HK-2 (cell line): ENCODE results near the gene COMMD2.

Experiments used
- DNase-seq: peaks from one replicate; pipeline ENCODE4 v3.0.0-alpha.2; 2018; ENCODE audit not compliant: unreplicated experiment

Gene COMMD2

DNA sequence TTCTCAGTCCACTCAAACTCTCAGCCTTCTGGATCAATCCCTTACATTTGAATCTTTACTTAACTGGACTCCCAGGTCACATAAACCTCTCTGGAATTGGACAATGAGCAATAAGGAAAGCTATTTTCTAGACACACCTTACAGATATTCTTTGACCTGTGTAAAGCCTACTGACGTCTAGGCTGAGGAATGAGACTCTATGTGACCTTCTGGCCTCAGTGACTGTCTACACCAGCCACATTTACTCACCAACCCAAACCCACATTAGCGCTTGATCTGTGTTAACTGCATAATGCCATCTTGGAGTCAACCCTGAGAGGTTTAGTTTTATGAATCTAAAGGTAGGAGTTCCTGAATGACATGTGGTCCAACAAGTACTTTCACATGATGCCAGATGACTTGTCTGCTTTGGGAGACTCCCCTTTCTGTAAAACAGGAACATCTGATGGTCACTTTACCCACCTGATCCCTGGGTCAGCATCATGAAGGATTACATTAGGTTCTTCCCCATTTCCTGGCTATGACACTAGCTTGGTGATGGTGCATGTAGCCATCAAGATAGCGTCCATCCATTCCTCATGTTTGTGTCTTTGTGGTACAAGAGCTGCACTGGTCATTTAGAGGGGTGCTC is 11.4 kb upstream of the COMMD2 start:
- DNase-seq = no peak

DNA sequence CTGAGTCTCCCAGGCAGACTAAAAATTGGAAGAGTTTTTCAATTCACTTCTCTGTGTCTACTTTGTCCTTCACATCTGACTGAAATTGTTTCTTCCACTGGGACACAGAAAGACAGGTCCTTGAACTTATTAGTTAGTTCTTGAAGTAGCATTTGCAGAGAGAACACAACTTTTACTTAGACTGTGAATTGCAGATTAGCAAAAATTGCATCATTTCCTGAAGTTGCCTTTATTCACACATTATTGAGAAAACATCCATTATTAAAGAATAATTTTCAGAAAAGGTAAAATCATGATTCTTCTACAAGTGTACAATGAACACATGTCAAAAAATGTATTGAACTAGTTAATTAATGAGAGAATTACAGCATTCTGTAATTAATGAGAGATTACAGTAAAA is 1.4 kb upstream of the COMMD2 start:
- DNase-seq = no peak

DNA sequence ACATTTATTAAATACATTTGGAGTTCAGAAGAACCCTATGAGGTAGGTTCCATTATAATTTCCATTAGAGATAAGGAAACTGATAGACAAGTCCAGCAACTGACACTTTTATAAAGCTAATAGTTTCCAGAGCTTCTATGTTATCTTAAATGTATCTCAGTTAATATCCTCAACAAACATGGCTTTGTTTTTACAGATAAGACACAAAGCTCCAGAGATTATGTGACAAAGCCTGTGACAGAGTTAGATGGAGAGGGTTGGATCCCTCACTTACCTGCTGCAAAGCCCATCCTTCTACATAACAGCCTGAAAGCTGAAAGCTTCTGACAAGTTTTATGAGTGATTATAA is 473 bp upstream of the COMMD2 start:
- DNase-seq = no peak

DNA sequence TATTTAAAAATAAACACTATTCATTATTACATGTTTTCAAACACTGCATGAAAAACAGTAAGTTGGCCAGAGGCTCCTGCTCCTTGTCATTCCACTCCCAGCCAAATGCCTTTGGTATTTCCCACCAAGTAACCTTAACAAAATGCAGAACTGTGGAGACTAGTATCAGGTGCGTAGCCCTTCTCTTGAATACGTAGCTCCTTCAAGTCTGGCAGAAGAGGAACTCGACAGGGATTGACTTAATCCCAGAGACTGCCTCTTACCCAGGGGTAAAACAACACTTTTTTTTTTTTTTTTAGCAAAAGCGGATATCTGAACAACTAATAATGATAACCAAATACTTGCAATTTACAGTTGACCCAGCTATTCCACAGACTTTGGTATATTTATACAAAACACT is 738 bp downstream of the COMMD2 start:
- no peak for DNase-seq

DNA sequence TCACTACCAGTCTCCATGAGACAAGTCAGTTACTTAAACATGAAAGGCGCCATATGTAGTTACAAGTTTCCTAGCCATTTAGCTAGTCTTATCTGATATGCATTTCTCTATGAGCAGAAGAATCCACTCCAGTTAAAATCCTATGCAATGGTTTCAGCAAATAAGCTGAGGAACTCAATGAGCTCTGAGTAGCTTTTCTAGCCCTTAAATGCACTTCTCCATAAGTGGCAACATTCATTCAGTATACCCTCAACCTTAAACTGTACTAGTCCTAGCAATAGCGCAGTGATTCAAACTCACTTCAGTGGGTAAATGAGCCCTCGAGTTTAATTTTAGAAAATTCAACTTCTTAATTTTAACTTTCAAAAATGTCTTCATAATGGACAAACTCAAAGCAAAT is 7.7 kb downstream of the COMMD2 start:
- DNase-seq = no peak

DNA sequence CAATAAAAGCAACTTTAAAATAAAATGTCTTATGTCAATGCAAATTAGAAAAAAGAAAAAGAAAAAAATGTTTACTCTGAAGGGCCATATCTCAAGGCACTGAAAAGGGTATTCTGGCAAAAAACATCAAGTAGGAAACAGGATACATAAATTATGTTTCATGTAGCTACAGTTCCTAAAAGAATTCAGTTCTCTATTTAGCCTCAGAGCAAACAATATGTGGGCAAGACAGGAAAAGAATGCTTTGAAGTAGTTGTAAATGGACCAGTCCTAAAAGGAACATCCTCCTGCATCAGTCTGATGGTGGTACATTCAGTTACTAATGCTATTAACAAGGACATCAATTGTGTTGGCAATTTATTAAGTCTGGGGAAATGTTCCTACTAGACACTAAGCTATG is 8.1 kb downstream of the COMMD2 start:
- DNase-seq = no peak

DNA sequence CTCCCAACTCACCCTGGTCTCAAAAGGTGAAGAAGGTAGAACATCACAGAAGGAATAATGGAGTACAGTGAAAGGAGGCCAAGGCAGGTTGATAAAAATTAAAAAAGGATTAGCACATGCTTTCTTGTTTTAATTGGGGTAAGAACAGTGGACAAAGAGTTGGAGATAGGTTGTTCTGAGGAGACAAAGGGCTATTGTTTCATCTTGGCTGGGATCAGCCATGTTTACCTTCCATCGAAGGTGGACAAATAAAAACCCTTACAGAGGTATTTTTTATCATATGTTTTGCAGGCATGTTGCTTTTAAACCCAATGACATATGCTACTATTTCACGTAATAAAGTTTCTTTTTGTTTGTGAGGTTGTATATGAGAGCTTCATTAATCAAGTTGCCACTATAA is 12.9 kb downstream of the COMMD2 start:
- no peak for DNase-seq

DNA sequence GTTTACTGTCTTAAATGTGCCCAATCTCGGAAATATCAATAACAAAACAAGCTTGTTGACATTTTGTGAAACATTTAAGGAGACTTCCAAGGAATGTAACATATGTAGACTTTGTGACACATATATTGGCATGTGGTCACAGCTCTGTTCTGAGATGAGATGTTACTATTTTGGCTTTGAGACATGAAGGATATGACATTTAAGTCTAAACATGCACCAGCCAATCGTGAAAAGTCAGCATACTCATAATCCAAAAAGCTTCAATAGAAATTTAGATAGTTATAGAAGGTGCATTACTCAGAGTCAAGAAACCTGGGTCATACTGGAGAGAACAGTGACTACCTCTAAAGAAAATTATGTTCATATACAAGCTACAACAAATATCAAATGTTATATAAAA is 13.4 kb downstream of the COMMD2 start:
- DNase-seq = no peak

DNA sequence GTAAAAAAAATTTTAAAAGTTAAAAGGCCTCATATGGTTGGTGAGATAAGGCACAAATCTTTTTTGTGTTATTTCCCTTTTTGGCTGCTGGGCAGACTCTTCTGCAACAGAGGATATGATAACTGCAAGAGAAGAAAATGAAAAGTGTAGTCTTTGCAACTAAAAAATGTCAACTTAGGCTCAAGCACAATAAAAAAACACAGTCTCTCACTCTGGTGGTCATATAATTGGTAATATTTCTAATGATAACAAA is 15.4 kb downstream of the COMMD2 start:
- DNase-seq = no peak

DNA sequence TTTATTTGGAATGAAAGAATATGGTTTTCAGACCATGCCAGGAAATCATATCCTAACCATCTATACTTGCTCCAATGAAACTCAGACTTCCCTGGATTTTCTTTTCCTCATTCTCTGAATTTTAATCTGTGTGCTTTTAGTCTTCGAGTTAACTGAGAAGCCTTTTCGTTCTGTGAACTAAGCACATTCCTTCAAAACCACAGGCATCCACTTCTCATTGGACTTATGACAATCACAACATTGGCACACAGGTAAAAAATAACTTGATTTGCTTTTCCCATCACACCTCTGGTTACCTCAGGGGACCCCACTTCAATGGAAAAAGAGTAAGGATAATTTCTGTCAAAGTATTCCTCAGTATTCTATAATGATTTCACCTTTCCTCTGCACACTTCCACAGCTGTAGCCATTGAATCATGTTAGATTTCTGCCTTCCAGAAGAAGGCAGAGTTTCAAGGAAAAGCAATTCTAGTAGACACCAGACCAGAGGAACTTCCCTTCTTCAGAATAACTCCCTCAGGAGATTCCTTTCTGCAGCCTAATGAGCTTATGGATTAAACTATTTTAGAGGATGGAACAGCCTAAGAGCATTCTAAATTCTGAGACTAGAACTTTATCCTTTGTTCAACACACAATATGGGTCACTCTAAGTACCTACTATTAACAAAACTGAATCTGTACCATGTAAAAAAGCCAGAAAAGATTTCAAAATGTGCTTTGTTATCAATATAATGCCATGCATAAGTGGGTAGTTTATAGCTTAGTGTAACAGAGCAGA is 15.9 kb downstream of the COMMD2 start:
- peak; percentile 14 for DNase-seq

DNA sequence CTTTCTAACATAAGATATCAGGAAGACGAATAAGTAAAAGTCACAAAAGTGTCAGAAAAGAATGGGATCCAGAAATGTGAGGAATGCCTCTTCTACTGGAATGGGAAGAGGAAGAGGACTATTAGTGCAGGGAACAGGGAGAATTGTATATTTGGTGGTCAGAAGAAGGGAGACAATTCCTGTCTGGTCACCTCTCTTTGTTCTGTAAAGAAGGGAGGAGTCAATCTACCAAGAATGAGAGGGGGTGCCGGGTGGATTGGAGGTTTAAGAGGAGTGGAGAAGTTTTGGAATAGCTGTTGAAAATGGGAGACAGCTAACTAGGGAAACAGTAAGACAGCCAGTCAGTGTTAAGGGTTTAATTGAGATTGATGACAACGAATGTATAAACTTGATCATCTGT is 20.1 kb downstream of the COMMD2 start:
- no peak for DNase-seq

DNA sequence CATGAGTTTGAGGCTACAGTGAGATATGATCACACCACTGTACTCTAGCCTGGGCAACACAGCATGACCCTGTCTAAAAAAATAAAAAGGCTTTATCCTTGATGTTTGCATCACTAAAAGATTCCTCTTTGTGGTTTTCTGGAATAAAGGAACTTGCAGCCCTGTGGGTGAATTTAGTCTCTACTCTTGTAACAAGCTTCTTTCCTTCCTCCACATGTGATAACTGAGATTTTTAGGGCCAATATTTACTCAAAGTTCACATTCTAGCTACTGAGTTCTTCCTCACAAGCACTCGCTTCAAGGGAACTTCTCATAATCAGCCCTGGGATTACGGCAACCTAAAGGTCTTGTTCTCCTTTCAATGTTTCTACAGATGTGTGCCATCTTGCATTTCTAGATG is 24.6 kb downstream of the COMMD2 start:
- no peak for DNase-seq

DNA sequence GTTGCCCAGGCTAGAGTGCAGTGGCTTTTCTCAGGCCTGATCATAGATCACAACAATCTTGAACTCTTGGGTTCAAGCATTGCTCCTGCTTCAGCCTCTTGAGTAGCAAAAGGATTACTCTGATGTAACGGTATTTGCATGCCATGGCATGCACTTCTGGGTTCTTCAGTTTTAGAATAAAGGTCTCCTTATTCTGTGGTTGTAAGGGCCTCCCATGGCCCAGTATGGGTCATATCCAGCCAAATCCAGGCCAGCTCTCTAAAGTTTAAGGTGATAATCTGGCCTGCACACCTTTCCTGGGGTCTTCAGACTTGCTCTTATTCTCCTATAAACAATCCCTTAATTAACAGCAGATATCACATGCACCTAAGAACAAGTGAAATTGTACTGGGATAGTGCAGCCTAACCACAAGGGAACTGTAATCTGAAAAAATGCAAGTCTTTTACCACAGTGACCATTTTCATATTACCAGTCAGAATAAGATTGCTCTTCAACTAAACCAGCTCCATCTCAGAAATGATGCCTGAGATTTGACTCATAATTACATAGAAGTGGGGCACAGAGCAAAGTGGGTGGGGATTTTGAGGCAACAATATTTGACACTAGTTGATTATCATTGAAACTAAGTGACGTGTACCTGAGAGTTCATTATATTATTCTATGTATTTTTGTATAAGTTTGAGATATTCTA is 25.4 kb downstream of the COMMD2 start:
- DNase-seq = no peak

DNA sequence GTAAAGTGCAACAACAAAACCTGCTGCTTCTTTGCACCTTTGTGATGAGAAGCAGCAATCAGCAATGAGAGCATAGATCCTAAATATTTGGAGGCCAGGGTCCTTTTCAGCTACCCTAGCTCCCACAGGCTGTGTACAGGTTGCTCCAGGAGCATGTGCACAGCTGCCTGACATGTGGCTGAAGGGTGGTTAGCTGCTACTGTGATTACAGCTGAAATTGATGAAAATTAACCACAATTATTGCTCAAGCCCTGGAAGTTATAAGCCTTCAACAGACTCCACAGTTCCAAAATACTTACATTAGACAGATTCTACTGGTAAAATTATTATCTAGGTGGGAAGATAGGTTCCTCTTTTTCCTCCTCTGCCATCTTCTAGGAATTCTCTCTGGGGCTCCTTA is 28.5 kb downstream of the COMMD2 start:
- no peak for DNase-seq

DNA sequence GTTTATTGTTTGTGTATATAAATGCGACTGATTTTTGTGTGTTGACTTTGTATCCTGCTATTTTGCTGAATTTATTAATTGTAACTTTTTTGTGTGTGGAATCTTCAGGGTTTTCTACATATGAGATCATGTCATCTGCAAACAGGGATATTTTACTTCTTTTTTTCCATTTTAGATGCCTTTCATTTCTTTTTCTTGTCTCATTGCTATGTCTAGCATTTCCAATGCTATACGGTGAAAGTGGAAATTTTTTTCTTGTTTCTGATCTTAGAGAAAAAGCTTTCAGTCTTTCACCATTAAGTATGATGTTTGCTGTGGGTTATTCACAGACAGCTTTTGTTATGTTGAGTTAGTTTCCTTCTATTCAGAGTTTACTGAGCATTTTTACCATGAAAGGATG is 31.4 kb downstream of the COMMD2 start:
- no peak for DNase-seq

DNA sequence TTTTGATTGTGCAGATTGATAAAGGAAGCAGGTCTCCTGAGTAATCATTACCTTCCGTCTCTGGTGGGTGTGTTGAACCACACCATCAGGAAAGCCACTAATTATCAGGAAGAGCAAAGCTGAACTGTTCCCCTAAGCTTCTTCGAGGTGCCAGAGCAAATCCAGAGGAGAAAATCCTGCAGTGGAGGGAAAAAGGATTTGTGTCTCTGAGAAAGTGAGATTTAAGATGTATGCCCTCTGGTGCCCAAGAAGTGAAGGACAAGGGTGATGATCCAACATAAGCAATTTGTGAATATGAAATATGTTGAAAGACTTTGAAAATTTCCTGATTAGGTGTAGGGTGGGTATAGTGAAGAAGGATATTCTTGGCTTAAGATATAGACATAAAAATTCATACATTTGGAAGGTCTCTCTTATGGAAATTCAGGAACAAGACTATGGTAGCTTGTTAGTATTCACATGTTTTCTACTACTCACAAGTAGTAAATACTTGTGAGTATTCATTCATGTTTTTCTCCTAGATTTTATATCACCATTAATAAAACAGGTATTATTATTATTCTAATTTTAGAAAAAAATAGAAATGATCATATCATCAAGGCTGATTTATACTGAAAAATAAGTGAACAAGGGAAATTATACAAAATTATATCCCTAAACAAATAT is 34.8 kb downstream of the COMMD2 start:
- peak; percentile 37 for DNase-seq

DNA sequence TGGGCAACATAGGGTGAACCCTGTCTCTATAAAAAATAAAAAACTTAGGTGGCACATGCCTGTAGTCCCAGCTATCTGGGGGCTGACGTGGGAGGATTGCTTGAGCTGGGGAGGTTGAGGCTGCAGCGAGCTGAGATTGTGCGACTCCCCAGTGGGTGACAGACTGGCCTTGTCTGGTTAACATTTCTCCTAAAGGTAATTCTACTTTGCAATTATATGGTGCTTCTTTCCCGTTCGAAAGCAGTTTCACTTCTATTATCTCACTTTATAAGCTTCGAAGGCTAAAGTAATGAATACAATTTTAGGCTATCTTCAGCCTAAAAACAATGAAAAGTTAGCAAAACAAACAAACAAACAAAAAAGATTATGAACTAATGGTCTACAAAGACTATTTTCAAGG is 35.3 kb downstream of the COMMD2 start:
- no peak for DNase-seq

DNA sequence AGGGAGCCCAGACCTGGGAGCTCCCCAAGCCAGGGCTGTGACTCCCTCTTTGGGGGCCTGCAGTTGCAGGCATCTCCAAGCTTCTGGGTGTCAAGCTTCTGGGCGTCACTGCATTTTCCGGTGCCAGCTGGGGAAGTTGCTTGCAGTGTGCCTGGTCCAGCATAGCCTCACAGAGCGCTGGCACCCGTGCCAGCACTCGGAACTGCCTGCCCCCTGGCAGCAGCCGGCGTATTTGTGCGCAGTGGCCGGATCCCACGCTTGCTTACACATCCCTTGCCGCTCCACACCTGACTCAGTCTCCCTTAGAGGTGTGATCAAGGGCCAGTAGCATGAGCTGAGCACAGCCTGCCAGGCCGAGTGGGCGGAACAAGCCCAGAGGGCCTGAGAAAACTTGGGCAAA is 37.0 kb downstream of the COMMD2 start:
- no peak for DNase-seq

DNA sequence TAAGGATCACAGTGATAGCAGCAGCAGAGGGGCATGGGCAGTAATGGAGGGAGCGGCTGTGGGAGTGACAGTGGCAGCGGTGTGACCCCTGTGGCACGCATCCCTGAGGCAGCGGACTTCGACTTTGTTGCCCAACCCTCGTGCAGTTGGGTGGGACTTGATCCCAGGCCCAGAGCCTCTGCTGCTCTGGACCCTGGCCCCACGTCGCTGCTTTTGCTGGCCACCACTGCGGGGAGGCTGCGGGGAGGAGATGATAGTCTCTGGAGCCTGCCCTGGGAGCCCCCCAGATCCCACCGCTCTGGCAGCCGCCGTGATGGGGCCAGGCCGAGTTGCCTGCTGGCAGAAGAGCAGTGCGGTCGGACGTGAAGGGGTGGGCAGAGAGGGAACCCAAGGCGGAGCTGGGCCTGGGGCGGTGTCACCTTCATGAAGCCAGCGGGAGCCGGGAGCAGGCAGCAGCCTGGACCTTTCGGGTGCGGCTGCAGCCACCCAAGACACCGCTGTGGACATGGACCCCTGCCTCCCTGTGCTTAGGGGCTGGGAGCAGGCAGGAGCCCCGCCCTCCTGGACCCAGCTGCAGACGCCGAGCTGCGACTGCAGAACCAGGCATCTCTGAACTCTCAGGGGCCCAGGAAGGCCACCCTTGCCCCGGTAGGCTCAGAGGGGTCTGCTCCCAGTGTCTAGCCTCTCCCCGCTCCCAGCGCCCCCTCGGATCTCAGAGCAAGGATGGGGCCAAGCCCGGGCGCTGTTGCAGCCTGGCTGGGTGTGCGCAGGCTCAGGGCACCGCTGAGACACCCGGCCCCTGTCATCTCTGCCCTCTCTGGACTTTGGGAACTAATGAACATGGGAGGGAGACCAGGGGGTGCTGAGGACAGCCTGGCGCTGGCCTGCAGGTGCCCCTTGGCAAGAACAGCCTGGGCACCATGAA is 38.3 kb downstream of the COMMD2 start:
- no peak for DNase-seq

DNA sequence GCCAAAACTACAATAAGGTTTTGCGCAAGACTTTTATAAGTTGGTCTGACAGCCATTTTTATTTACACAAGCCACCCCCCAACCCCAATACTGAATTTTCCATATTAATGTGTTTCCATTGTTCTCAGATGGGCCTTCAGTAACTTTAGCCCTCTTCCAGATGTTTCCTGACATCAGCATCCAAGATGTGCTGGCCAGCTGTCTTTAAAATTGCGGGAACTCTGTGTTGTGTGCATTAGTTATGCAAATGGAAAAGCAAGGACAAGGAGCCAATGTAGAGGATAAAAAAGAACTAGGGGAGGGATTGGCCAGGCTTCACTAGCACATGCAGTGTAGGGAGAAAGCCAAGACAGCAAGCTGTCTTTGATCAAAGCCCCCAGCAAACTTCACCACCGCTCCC is 45.4 kb downstream of the COMMD2 start:
- DNase-seq = no peak

DNA sequence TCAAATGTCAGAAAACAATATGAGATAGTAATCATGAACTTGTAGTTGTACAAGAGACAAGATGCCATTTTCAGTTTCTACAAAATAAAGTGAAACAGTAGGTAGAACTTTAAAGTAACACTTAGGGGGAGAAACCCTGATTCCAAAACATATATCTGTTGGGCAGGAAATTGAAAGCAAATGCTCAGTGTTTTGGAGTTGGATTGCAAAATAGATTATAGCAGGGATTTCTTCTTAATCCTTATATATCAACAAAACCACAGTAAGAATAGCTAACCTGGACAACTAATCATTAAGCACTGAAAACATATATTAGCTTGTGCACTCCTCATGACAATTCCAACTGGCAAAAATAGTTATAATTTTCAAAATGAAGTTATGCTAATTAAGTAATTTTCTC is 46.9 kb downstream of the COMMD2 start:
- no peak for DNase-seq

DNA sequence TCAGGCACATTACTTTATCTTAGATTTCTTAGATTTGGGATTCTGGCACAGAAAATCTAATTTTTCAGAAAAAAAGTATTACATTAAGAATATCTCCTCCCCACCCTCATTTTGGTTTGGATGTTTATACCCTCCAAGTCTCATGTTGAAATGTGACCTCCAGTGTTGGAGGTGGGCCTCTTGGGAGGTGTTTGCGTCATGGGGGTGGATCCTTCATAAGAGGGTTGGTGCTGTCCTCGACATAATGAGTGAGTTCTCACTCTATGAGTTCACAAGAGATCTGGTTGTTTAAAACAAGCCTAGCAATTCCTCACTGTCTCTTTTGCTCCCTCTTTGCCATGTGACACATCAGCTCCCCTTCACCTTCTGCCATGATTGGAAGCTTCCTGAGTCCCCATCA is 48.8 kb downstream of the COMMD2 start:
- DNase-seq = no peak
